ENCODE measurements around the gene TRIM32. TPM values are rescaled to one million over a fixed set of nuclear protein-coding genes. Genes with fewer than 3 reads are reported as not detected.

Gene TRIM32
- total and polyA plus RNA-seq, 2 of the 13 experiments (the other 11 are each of a cell fraction or from before 2014, with no cell fraction given) = 6.5 to 7.7 TPM

- POLR2A ChIA-PET = no interaction called here
- ATAC-seq (no peak), DNase-seq (ENCODE audit: low spot score) (no peak), FAIRE-seq (no peak)
- no peak overlapping the region for H3K4me3 ChIP-seq (replicated peaks in 1 of 3; ENCODE audit: insufficient read depth in 1 of 3, low read depth in 2 of 3, low read length in 3 of 3)
- no peaks in the 10 kb centered on the region for H4K20me1 ChIP-seq (ENCODE audit: insufficient read depth, low read length)
- H3K4me2 ChIP-seq (ENCODE audit: low read depth, low read length) = no peak overlapping the region
- no peak overlapping the region for H3K9ac ChIP-seq (ENCODE audit: insufficient read depth, low read depth, low read length)
- CTCF ChIA-PET (ENCODE audit: low intra/inter-chr PET ratio, low total read pairs) = no interaction called here
- no peaks in the 10 kb centered on the region for H3K9me3 ChIP-seq (ENCODE audit: low read length)
- intact Hi-C loops (cut with micrococcal nuclease; ENCODE audit: unreplicated experiment) = no loop called here
- no peak overlapping the region for H2AFZ ChIP-seq (ENCODE audit: low read length)
- BruUV-seq (replicated peaks) = no TSS peak
- peaks cover 0 to 2% of the 10 kb centered on the region in 2 experiments; a peak in 1 of 5 replicates for H3K36me3 ChIP-seq (replicated peaks in 1 of 2; ENCODE audit: control insufficient read depth in 1 of 2, insufficient read depth in 2 of 2, low read length in 2 of 2)
- TF ChIP-seq ZNF775 (CRISPR knock-in tag; IDR thresholded peaks at IDR 0.05; ENCODE audit: borderline replicate concordance) (no peak), NFYB (CRISPR knock-in tag; IDR thresholded peaks at IDR 0.05) (no peak), ZNF629 (CRISPR knock-in tag; conservative IDR thresholded peaks at IDR 0.05) (peak; percentile 60), SALL2 (CRISPR knock-in tag; IDR thresholded peaks at IDR 0.05) (no peak)
- in situ Hi-C loops (cut with HindIII; ENCODE audit: extremely low pct_ligation_motif_present, low pct_unique_long_range_greater_than_20kb) = no loop called here
- H3K4me1 ChIP-seq (ENCODE audit: insufficient read depth, low read length) = no peaks in the 10 kb centered on the region
- no peaks in the 10 kb centered on the region for H3K79me2 ChIP-seq (ENCODE audit: insufficient read depth, low read length)
- H3K27ac ChIP-seq (ENCODE audit: extremely low read length, insufficient read depth, low read length) = no peak overlapping the region
- WGBS (ENCODE audit: low lambda C conversion rate) = 95% methylated on average over 2 of the region's 2 CpGs
- no peaks in the 10 kb centered on the region for H3K27me3 ChIP-seq (ENCODE audit: control insufficient read depth in 1 of 2, insufficient read depth in 2 of 2, low read length in 2 of 2)
Observed at GRCh38 chr9:116644091-116644688, 42.9 kb upstream of the TRIM32 start.

- Histone ChIP-seq H3K4me3 (replicated peaks in 1 of 3; ENCODE audit: insufficient read depth in 1 of 3, low read depth in 2 of 3, low read length in 3 of 3) (no peak overlapping the region), H3K27ac (ENCODE audit: extremely low read length, insufficient read depth, low read length) (no peak overlapping the region), H3K27me3 (ENCODE audit: control insufficient read depth in 1 of 2, insufficient read depth in 2 of 2, low read length in 2 of 2) (peaks cover 0 to 1% of the 10 kb centered on the region in 2 experiments; a peak in 1 of 5 replicates), H3K9ac (ENCODE audit: insufficient read depth, low read depth, low read length) (no peak overlapping the region), H3K4me2 (ENCODE audit: low read depth, low read length) (no peak overlapping the region), H3K36me3 (replicated peaks in 1 of 2; ENCODE audit: control insufficient read depth in 1 of 2, insufficient read depth in 2 of 2, low read length in 2 of 2) (peaks cover 3 to 4% of the 10 kb centered on the region in 2 experiments; a peak in 2 of 5 replicates), H4K20me1 (ENCODE audit: insufficient read depth, low read length) (no peaks in the 10 kb centered on the region), H3K79me2 (ENCODE audit: insufficient read depth, low read length) (no peaks in the 10 kb centered on the region), H3K4me1 (ENCODE audit: insufficient read depth, low read length) (no peaks in the 10 kb centered on the region), H2AFZ (ENCODE audit: low read length) (no peak overlapping the region), H3K9me3 (ENCODE audit: low read length) (no peaks in the 10 kb centered on the region)
- peak; percentile 89 for ATAC-seq
- TF ChIP-seq ZNF552 (CRISPR knock-in tag; IDR thresholded peaks at IDR 0.05; ENCODE audit: borderline replicate concordance) (no peak), RAD21 (CRISPR knock-in tag; IDR thresholded peaks at IDR 0.05) (peak; percentile 35; the same call in 1 of the 2 replicates), HNF4G (IDR thresholded peaks at IDR 0.05; ENCODE audit: borderline replicate concordance, low read depth, low read length) (no peak), HNF4G (CRISPR knock-in tag; IDR thresholded peaks at IDR 0.05; ENCODE audit: borderline replicate concordance, low read depth) (no peak), CTCF (CRISPR knock-in tag; IDR thresholded peaks at IDR 0.05) (peak; percentile 72), STAG1 (CRISPR knock-in tag; IDR thresholded peaks at IDR 0.05) (peak; percentile 72), SMC3 (IDR thresholded peaks at IDR 0.05; ENCODE audit: low read length) (peak; percentile 23; the same call in 1 of the 2 replicates), MIXL1 (CRISPR knock-in tag; IDR thresholded peaks at IDR 0.05) (0 out of 2 replicates have a peak, but pooled peaks have one; percentile 44), ZNF3 (CRISPR knock-in tag; IDR thresholded peaks at IDR 0.05) (no peak), PITX1 (CRISPR knock-in tag; IDR thresholded peaks at IDR 0.05) (no peak)
- WGBS (ENCODE audit: low lambda C conversion rate) = 86% methylated on average over 5 of the region's 5 CpGs
- ChIA-PET POLR2A (no interaction called here), CTCF (ENCODE audit: low intra/inter-chr PET ratio, low total read pairs) (interaction anchor here (1.5 kb wide), 1 partner anchor 58 kb away, joined by 14 read pairs; no protein-coding TSS in a partner anchor)
- in situ Hi-C loops (cut with HindIII; ENCODE audit: extremely low pct_ligation_motif_present, low pct_unique_long_range_greater_than_20kb) (no loop called here), intact Hi-C loops (cut with micrococcal nuclease; ENCODE audit: unreplicated experiment) (loop anchor here (1.0 to 5.0 kb wide), 2 partner anchors 58 to 1055 kb away; no protein-coding TSS in a partner anchor)
- BruUV-seq (replicated peaks) = no TSS peak
- FAIRE-seq = peak; percentile 49
- DNase-seq (ENCODE audit: low spot score) = peak; percentile 37
Observed at GRCh38 chr9:116646661-116647514, 40.2 kb upstream of the TRIM32 start.
